Upper lobe of left lung (tissue), 6 donors: ENCODE measurements around the gene OPCML. TPM values are rescaled to one million over a fixed set of nuclear protein-coding genes. Genes with fewer than 3 reads are reported as not detected.

ENCODE experiments used
- ATAC-seq, 2 donors: fragments of 200-7000 bp; cut with Tn5 transposase; one replicate each; pipeline ENCODE4 v1.9.1; 2022; ENCODE audit warnings: mild to moderate bottlenecking in 2 of 2, moderate library complexity in 2 of 2; ENCODE audit not compliant: low FRiP score in 2 of 2
- DNase-seq, 2 donors: peaks; one replicate each; pipeline ENCODE4 v3.0.0-alpha.2; 2019 to 2020
- H3K27ac ChIP-seq, 4 donors: fragments of 200-600 bp; sonication (generic); one replicate each; pipeline ENCODE4 v1.5.1; 2016 to 2019
- H3K27me3 ChIP-seq, 4 donors: fragments of 200-600 bp; sonication (generic); one replicate each; pipeline ENCODE4 v1.5.1; 2017 to 2019
- H3K36me3 ChIP-seq, 4 donors: fragments of 200-600 bp; sonication (generic); one replicate each; pipeline ENCODE4 v1.5.1; 2016 to 2019
- H3K4me1 ChIP-seq, 4 donors: fragments of 200-600 bp; sonication (generic); one replicate each; pipeline ENCODE4 v1.5.1; 2018 to 2019
- H3K4me3 ChIP-seq, 4 donors: fragments of 200-600 bp; sonication (generic); one replicate each; pipeline ENCODE4 v1.5.1; 2017 to 2019; ENCODE audit warnings: mild to moderate bottlenecking in 2 of 4, moderate library complexity in 1 of 4
- H3K9me3 ChIP-seq, 4 donors: fragments of 200-600 bp; sonication (generic); one replicate each; pipeline ENCODE4 v1.5.1; 2018 to 2019
- EP300 ChIP-seq, 4 donors: sonication (generic); formaldehyde crosslinking; IDR thresholded peaks; one replicate each; pipeline ENCODE4 v1.5.1; 2017; ENCODE audit warnings: antibody characterized with exemption in 4 of 4, control low read depth in 2 of 4
- POLR2A ChIP-seq, 4 donors: fragments of 450-650 bp; IDR thresholded peaks; one replicate each; pipeline ENCODE4 v1.5.1; 2016 to 2017; ENCODE audit warnings: antibody characterized with exemption in 4 of 4, mild to moderate bottlenecking in 2 of 4
- POLR2AphosphoS5 ChIP-seq, 2 donors: sonication (generic); formaldehyde crosslinking; IDR thresholded peaks; one replicate each; pipeline ENCODE4 v1.5.1; 2017; ENCODE audit warnings: antibody characterized with exemption in 2 of 2
- WGBS, 2 donors: methylation state at CpG; one replicate each; pipeline ENCODE4 v1.1.5; 2017 to 2018; 5-methylcytosine and 5-hydroxymethylcytosine counted together
- total RNA-seq, 6 donors: library from RNA; depleted of rRNA in 4 of 6; stranded (reverse); fragments of >200 nt in 4 of 6; gene quantifications; one replicate each; pipeline versions ENCODE4 v1.1.0 to v1.2.1, GENCODE V29; 2016 to 2021
- TF ChIP-seq, protein P1 (sequence below), 6 experiments: fragments of 450-650 bp in 4 of 6; fragments of 200-600 bp in 2 of 6; sonication (generic) in 2 of 6; IDR thresholded peaks; one replicate each; pipeline ENCODE4 v1.5.1; 2016 to 2019; ENCODE audit warnings: antibody characterized with exemption in 6 of 6
- donor health status: DM: no; HTN: no; CAD: no; lungs with moderate emphysema.
- donor health status: DM: no; HTN: yes; CAD: no; lungs with severe emphysema.

The OPCML gene
- total RNA-seq, 6 donors from 2014 or later: 0.10 TPM; not detected in 5

DNA sequence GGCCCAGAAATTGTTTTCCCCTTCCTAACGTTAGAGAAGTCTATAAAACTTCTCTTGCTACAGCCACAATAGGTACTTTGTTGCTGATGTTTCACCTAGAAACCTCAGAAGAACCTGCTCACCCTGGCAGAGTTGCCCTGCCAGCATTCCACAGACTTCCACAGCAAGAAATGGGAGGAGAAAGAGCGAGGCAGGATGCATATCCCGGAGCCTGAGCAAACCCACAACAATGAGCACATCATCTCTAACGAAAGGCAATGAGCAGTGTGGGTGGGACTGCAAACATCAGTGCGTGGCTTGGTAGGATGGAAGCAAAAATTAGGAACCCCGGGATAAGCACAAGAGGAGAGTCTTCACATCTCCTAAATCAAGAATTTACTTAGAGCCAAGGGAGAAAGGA is 892.3 kb downstream of the OPCML start:
- Histone ChIP-seq H3K9me3 (no peaks in the 10 kb centered on the region), H3K4me3 (no peak overlapping the region), H3K27ac (no peak overlapping the region), H3K27me3 (no peaks in the 10 kb centered on the region), H3K4me1 (no peaks in the 10 kb centered on the region), H3K36me3 (no peaks in the 10 kb centered on the region)
- DNase-seq (no peak), ATAC-seq (no peak)
- 83% methylated on average over 6 of the region's 6 CpGs for WGBS, 2 donors
- TF ChIP-seq, protein P1, sequence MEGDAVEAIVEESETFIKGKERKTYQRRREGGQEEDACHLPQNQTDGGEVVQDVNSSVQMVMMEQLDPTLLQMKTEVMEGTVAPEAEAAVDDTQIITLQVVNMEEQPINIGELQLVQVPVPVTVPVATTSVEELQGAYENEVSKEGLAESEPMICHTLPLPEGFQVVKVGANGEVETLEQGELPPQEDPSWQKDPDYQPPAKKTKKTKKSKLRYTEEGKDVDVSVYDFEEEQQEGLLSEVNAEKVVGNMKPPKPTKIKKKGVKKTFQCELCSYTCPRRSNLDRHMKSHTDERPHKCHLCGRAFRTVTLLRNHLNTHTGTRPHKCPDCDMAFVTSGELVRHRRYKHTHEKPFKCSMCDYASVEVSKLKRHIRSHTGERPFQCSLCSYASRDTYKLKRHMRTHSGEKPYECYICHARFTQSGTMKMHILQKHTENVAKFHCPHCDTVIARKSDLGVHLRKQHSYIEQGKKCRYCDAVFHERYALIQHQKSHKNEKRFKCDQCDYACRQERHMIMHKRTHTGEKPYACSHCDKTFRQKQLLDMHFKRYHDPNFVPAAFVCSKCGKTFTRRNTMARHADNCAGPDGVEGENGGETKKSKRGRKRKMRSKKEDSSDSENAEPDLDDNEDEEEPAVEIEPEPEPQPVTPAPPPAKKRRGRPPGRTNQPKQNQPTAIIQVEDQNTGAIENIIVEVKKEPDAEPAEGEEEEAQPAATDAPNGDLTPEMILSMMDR (IDR thresholded peaks at IDR 0.05): no peak
- TF ChIP-seq POLR2AphosphoS5 (IDR thresholded peaks at IDR 0.05) (no peak), EP300 (IDR thresholded peaks at IDR 0.05) (no peak), POLR2A (IDR thresholded peaks at IDR 0.05) (no peak)

DNA sequence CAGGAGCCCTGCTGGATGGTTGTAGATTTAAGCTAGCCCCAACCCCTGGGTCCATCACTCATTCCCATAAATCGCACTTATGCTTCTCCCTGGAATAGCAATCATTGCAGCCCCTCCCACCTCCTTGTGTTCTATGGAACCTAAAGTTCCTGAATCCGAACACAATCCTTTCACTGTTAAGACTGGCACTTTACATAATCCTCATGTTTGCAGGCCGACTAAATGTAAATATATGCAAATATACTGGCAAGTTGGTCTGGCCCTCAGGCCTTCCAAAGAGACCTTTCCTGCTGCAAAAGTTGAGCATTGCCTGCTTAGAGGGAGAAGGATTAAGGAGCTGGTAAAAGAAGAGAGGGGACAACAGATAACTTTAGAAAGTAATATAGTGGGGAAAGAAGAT is 892.9 kb downstream of the OPCML start:
- H3K4me1 ChIP-seq: no peaks in the 10 kb centered on the region
- no peak for TF ChIP-seq POLR2A (IDR thresholded peaks at IDR 0.05)
- no peak for TF ChIP-seq EP300 (IDR thresholded peaks at IDR 0.05)
- no peak for TF ChIP-seq POLR2AphosphoS5 (IDR thresholded peaks at IDR 0.05)
- TF ChIP-seq, protein P1 (IDR thresholded peaks at IDR 0.05): no peak
- no peaks in the 10 kb centered on the region for H3K9me3 ChIP-seq
- DNase-seq: no peak
- no peak overlapping the region for H3K27ac ChIP-seq
- ATAC-seq: no peak
- H3K27me3 ChIP-seq: no peaks in the 10 kb centered on the region
- WGBS, 2 donors: 66 to 67% methylated on average over 3 of the region's 3 CpGs
- no peak overlapping the region for H3K4me3 ChIP-seq
- no peaks in the 10 kb centered on the region for H3K36me3 ChIP-seq

DNA sequence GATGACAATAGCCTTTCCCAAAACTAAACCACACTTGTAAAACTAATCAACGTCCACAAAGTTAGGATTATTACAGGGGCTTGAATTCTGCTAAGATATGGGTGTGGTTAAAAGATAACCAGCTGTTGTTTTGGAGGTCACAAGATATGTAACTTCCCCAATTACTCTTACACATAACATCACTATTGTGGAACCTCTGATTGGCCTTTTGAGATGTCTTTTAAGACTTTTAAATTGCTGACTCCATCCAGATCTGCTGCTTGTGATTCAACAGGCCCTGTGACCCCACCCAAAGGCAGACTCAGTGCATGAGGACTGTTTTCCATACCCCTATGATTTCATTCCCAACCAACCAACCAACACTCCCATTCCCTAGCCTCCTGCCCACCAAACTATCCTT is 893.9 kb downstream of the OPCML start:
- Histone ChIP-seq H3K9me3 (no peaks in the 10 kb centered on the region), H3K27me3 (no peaks in the 10 kb centered on the region), H3K36me3 (no peaks in the 10 kb centered on the region), H3K4me1 (no peaks in the 10 kb centered on the region), H3K4me3 (no peak overlapping the region), H3K27ac (no peak overlapping the region)
- 50 to 56% methylated on average over 1 of the region's 1 CpG for WGBS, 2 donors
- TF ChIP-seq POLR2A (IDR thresholded peaks at IDR 0.05): no peak
- no peak for DNase-seq
- ATAC-seq: no peak

DNA sequence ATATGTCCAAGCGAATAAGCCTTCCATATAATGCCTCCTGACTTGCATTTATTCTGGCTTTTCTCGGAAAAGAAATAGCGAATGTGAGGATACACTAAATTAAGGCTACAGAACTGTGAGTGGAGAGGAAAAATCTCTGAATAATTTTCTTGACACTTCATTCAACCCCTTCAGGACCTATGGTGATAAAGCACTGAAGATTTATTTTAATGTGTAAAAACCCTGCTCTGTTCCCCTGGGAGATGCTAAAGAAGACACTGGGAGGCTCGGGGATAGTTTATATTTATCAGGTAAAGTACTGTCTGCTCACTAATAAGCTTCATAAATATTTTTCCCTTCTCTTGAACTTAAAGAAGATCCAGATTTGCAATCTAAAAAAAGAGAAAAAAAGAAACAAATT is 895.8 kb downstream of the OPCML start:
- ATAC-seq: no peak
- Histone ChIP-seq H3K4me1 (no peaks in the 10 kb centered on the region), H3K27me3 (no peaks in the 10 kb centered on the region), H3K9me3 (no peaks in the 10 kb centered on the region), H3K27ac (no peak overlapping the region), H3K4me3 (no peak overlapping the region), H3K36me3 (no peaks in the 10 kb centered on the region)
- no peak for TF ChIP-seq POLR2A (IDR thresholded peaks at IDR 0.05)
- TF ChIP-seq, protein P1 (IDR thresholded peaks at IDR 0.05): no peak
- no peak for TF ChIP-seq POLR2AphosphoS5 (IDR thresholded peaks at IDR 0.05)
- TF ChIP-seq EP300 (IDR thresholded peaks at IDR 0.05): no peak
- WGBS, 2 donors: 92 to 93% methylated on average over 4 of the region's 4 CpGs
- DNase-seq: no peak

DNA sequence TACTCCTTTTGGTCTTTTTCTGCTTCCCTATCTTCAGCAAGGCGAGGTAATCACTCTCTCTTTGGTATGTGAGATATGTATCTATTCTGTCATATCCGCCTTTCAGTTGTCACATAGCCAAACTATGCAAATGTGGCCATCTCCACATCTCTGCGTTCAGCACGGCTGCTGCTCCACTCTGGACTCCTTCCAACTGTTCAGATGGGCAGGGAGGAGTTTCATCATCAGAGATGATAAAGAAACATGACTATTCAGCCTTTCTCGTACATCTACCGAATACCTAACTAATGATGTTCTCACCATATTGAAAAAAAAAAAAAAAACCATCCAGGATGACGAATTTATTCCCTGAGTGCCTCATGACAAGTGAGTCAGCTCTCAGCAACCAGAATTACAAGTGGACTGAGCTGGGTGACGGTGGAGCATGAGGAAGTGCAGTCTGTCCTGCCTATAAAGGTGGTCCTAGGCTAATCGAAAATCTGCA is 899.6 kb downstream of the OPCML start:
- ATAC-seq (peak; percentile 60 to 65), DNase-seq (no peak)
- Histone ChIP-seq H3K27ac (no peak overlapping the region), H3K27me3 (no peaks in the 10 kb centered on the region), H3K36me3 (no peaks in the 10 kb centered on the region), H3K9me3 (no peaks in the 10 kb centered on the region), H3K4me3 (no peak overlapping the region), H3K4me1 (no peaks in the 10 kb centered on the region)
- 51 to 53% methylated on average over 9 of the region's 9 CpGs for WGBS, 2 donors
- TF ChIP-seq EP300 (IDR thresholded peaks at IDR 0.05): no peak
- no peak for TF ChIP-seq POLR2A (IDR thresholded peaks at IDR 0.05)
- TF ChIP-seq, protein P1 (IDR thresholded peaks at IDR 0.05): no peak
- no peak for TF ChIP-seq POLR2AphosphoS5 (IDR thresholded peaks at IDR 0.05)
